COLO668 (cell line): Measurements from ENCODE around the gene NFATC1.

Experiments used
- DNase-seq: peaks from one replicate; lab custom pipeline; 2025; ENCODE audit not compliant: unreplicated experiment; lab: John Stamatoyannopoulos, UW

NFATC1 gene

GRCh38 chr18:79532313-79533007 is 136.7 kb downstream of the NFATC1 start:
- no peak for DNase-seq

- no peak for DNase-seq
Observed at GRCh38 chr18:79533146-79533545, 137.4 kb downstream of the NFATC1 start.

- no peak for DNase-seq
Observed at GRCh38 chr18:79533591-79533990, 137.9 kb downstream of the NFATC1 start.

- DNase-seq = no peak
Observed at GRCh38 chr18:79534356-79534755, 138.6 kb downstream of the NFATC1 start.

GRCh38 chr18:79537758-79538157 is 142.0 kb downstream of the NFATC1 start:
- no peak for DNase-seq

GRCh38 chr18:79538635-79539034 is 142.9 kb downstream of the NFATC1 start:
- DNase-seq = no peak

GRCh38 chr18:79540161-79540903 is 144.6 kb downstream of the NFATC1 start:
- DNase-seq = no peak

- no peak for DNase-seq
Observed at GRCh38 chr18:79540904-79541282, 145.2 kb downstream of the NFATC1 start.

- no peak for DNase-seq
Observed at GRCh38 chr18:79542213-79542612, 146.5 kb downstream of the NFATC1 start.

GRCh38 chr18:79542876-79543750 is 147.4 kb downstream of the NFATC1 start:
- DNase-seq = no peak

GRCh38 chr18:79543861-79544385 is 148.2 kb downstream of the NFATC1 start:
- no peak for DNase-seq

GRCh38 chr18:79544386-79544963 is 148.7 kb downstream of the NFATC1 start:
- DNase-seq = no peak

- DNase-seq = no peak
Observed at GRCh38 chr18:79545255-79545654, 149.5 kb downstream of the NFATC1 start.

GRCh38 chr18:79545736-79546171 is 150.0 kb downstream of the NFATC1 start:
- no peak for DNase-seq

- DNase-seq = no peak
Observed at GRCh38 chr18:79546781-79547272, 151.1 kb downstream of the NFATC1 start.

- DNase-seq = no peak
Observed at GRCh38 chr18:79547413-79548076, 151.8 kb downstream of the NFATC1 start.

GRCh38 chr18:79548077-79548450 is 152.3 kb downstream of the NFATC1 start:
- no peak for DNase-seq

- no peak for DNase-seq
Observed at GRCh38 chr18:79548621-79548985, 152.9 kb downstream of the NFATC1 start.

- no peak for DNase-seq
Observed at GRCh38 chr18:79548986-79549637, 153.4 kb downstream of the NFATC1 start.

GRCh38 chr18:79549638-79550000 is 153.9 kb downstream of the NFATC1 start:
- DNase-seq = no peak
